Right cardiac atrium (tissue), 5 donors: ENCODE measurements around the gene CLTA. TPM values are rescaled to one million over a fixed set of nuclear protein-coding genes. Genes with fewer than 3 reads are reported as not detected.
A peak's percentile ranks its signal among the peaks of the same experiment; 100 is the strongest.
"Not testable (repeated sequence)": the region's sequence is repeated elsewhere in the genome, so short reads cannot be mapped to it uniquely, and the experiment has no call there.

Experiments used
- ATAC-seq, 2 donors: fragments of 200-7000 bp; cut with Tn5 transposase; one replicate each; pipeline versions ENCODE4 v1.8.0 to v1.9.1; 2020; ENCODE audit warnings: moderate library complexity in 2 of 2, mild to moderate bottlenecking in 1 of 2
- DNase-seq, 3 donors: peaks; one replicate each; pipeline ENCODE4 v3.0.0-alpha.2; 2020
- H3K27ac ChIP-seq: one replicate; pipeline ENCODE4 v1.5.1; 2013; ENCODE audit warnings: mild to moderate bottlenecking, low read length, control low read depth, moderate library complexity
- H3K27me3 ChIP-seq: one replicate; pipeline ENCODE4 v1.6.1; 2013; ENCODE audit not compliant: control insufficient read depth, insufficient read depth
- H3K4me1 ChIP-seq: one replicate; pipeline ENCODE4 v1.6.1; 2013; ENCODE audit warnings: low read length; ENCODE audit not compliant: control insufficient read depth, insufficient read depth
- H3K4me3 ChIP-seq: one replicate; pipeline ENCODE4 v1.5.1; 2013; ENCODE audit warnings: low read length, control low read depth
- H3K9me3 ChIP-seq: one replicate; pipeline ENCODE4 v1.6.1; 2013; ENCODE audit warnings: low read length; ENCODE audit not compliant: control insufficient read depth
- WGBS: extraction: QIAGEN DNeasy Blood & Tissue Kit; methylation state at CpG from one replicate; pipeline ENCODE4 v1.1.7; 2013; 5-methylcytosine and 5-hydroxymethylcytosine counted together
- intact Hi-C, 4 donors: fragments of 100-400 bp; cut with DNase I; formaldehyde crosslinking; loops; one replicate each; pipeline versions ENCODE4 v1.11.0 to v1.14.0; 2022 to 2023
- polyA plus RNA-seq: library from polyadenylated mRNA; stranded (reverse); fragments of 200-250 nt; gene quantifications from one replicate; pipeline ENCODE4 v1.2.3, GENCODE V29; 2013
- total RNA-seq, 4 donors: library from RNA; stranded (reverse); fragmentation: NEBNext Ultra II Directional; extraction: Animal tissue kit (Norgen Biotek cat#: 25700); gene quantifications; one replicate each; pipeline ENCODE4 v1.2.1, GENCODE V29; 2021
- donor health status: healthy with polysubstance abuse.
- donor health status: DM: no; HTN: yes; CAD: no.
- donor health status: DM: no; HTN: no; CAD: no.
- donor health status: DM: no; HTN: yes; CAD: no; lungs with severe emphysema.
- donor health status: DM: yes; HTN: yes; CAD: no.

Gene CLTA
- total and polyA plus RNA-seq, 5 donors, result 69.0 to 76.7 (median 74.5) TPM

- H3K4me3 ChIP-seq, result no peak overlapping the region
- 85% methylated on average over 3 of the region's 3 CpGs for WGBS
- no peak overlapping the region for H3K27ac ChIP-seq
- DNase-seq (no peak), ATAC-seq (no peak)
- intact Hi-C loops, result loop anchor here in 1 of 4 donors (10.0 kb wide), 1 partner anchor 87 kb away; no protein-coding TSS in a partner anchor
- no peaks in the 10 kb centered on the region for H3K4me1 ChIP-seq
- H3K27me3 ChIP-seq, result no peaks in the 10 kb centered on the region
- no peaks in the 10 kb centered on the region for H3K9me3 ChIP-seq
These were observed 56.6 kb downstream of the CLTA start for GRCh38 chr9:36247356-36247755.

GRCh38 chr9:36248061-36248460, 57.3 kb downstream of the CLTA start:
- H3K4me1 ChIP-seq, DNase-seq, H3K27me3 ChIP-seq, H3K4me3 ChIP-seq, H3K9me3 ChIP-seq, ATAC-seq, H3K27ac ChIP-seq: not testable (repeated sequence)
- intact Hi-C loops, result loop anchor here in 1 of 4 donors (10.0 kb wide), 1 partner anchor 87 kb away; no protein-coding TSS in a partner anchor
- WGBS, result 72% methylated on average over 8 of the region's 8 CpGs

- H3K9me3 ChIP-seq, result no peaks in the 10 kb centered on the region
- no peaks in the 10 kb centered on the region for H3K4me1 ChIP-seq
- H3K27ac ChIP-seq, result no peak overlapping the region
- no peaks in the 10 kb centered on the region for H3K27me3 ChIP-seq
- DNase-seq, result no peak
- WGBS, result 82% methylated on average over 6 of the region's 6 CpGs
- ATAC-seq, result no peak
- intact Hi-C loops, result loop anchor here in 1 of 4 donors (10.0 kb wide), 1 partner anchor 86 kb away; no protein-coding TSS in a partner anchor
- H3K4me3 ChIP-seq, result no peak overlapping the region
These were observed 58.5 kb downstream of the CLTA start for GRCh38 chr9:36249189-36249588.

GRCh38 chr9:36250079-36250478, 59.4 kb downstream of the CLTA start:
- H3K27me3 ChIP-seq, result no peaks in the 10 kb centered on the region
- H3K9me3 ChIP-seq, result no peaks in the 10 kb centered on the region
- no peak overlapping the region for H3K4me3 ChIP-seq
- intact Hi-C loops, result loop anchor here in 2 of 4 donors (10.0 kb wide), 1 partner anchor 75 kb away; no protein-coding TSS in a partner anchor
- DNase-seq (no peak), ATAC-seq (no peak)
- 78% methylated on average over 1 of the region's 1 CpG for WGBS
- H3K4me1 ChIP-seq, result no peaks in the 10 kb centered on the region
- H3K27ac ChIP-seq, result no peak overlapping the region

GRCh38 chr9:36251428-36251827, 60.7 kb downstream of the CLTA start:
- Histone ChIP-seq H3K4me3 (no peak overlapping the region), H3K4me1 (no peaks in the 10 kb centered on the region), H3K27ac (no peak overlapping the region), H3K27me3 (no peaks in the 10 kb centered on the region), H3K9me3 (no peaks in the 10 kb centered on the region)
- WGBS, result 89% methylated on average over 1 of the region's 1 CpG
- ATAC-seq (no peak), DNase-seq (no peak)
- intact Hi-C loops, result loop anchor here in 2 of 4 donors (10.0 kb wide), 1 partner anchor 73 kb away; no protein-coding TSS in a partner anchor

- no peaks in the 10 kb centered on the region for H3K9me3 ChIP-seq
- H3K4me3 ChIP-seq, result peak within 1 kb of the TSS; percentile 82
- WGBS, result 1% methylated on average over 73 of the region's 73 CpGs
- H3K4me1 ChIP-seq, result no peaks in the 10 kb centered on the region
- peak; percentile 99 to 100 (median 99) for DNase-seq
- H3K27ac ChIP-seq, result peak within 1 kb of the TSS; percentile 87
- intact Hi-C loops, result loop anchor here in 2 of 4 donors (10.0 kb wide), 1 partner anchor 66 kb away; no protein-coding TSS in a partner anchor
- no peaks in the 10 kb centered on the region for H3K27me3 ChIP-seq
- peak; percentile 99 for ATAC-seq
These were observed 67.7 kb downstream of the CLTA start, which contains the start of gene GNE for GRCh38 chr9:36258208-36258995. TSS of gene GNE (minus strand) at chr9:36258448. CDS start at chr9:36249355, 9,093 bp downstream.

GRCh38 chr9:36258996-36259533, 68.3 kb downstream of the CLTA start:
- no peaks in the 10 kb centered on the region for H3K9me3 ChIP-seq
- DNase-seq (peak in 2 of 3 donors; percentile 53 to 57), ATAC-seq (no peak)
- no peaks in the 10 kb centered on the region for H3K4me1 ChIP-seq
- intact Hi-C loops, result loop anchor here in 2 of 4 donors (10.0 kb wide), 1 partner anchor 66 kb away; no protein-coding TSS in a partner anchor
- WGBS, result 44% methylated on average over 7 of the region's 7 CpGs
- no peaks in the 10 kb centered on the region for H3K27me3 ChIP-seq
- H3K27ac ChIP-seq, result peak overlapping the region; percentile 76
- peak overlapping the region; percentile 82 for H3K4me3 ChIP-seq

Other genes with a start within 250 kb of the CLTA start
- gene OR2S2, start 232.8 kb upstream of the CLTA start, total RNA-seq, result not detected
- not detected for gene OR2S2, start 232.8 kb upstream of the CLTA start, polyA plus RNA-seq
- 10 to 100 TPM in 1 of 4 donors, 1 to 10 TPM in 3; 7.4 to 10.1 (median 8.6) TPM for gene RECK, start 154.0 kb upstream of the CLTA start, total RNA-seq
- gene RECK, start 154.0 kb upstream of the CLTA start, polyA plus RNA-seq, result 4.3 TPM
- gene GLIPR2, start 54.2 kb upstream of the CLTA start, total RNA-seq, result 10 to 100 TPM in 3 of 4 donors, 1 to 10 TPM in 1; 9.0 to 23.2 (median 14.7) TPM
- gene GLIPR2, start 54.2 kb upstream of the CLTA start, polyA plus RNA-seq, result 8.8 TPM
- gene CCIN, start 21.5 kb upstream of the CLTA start, total RNA-seq, result under 1 TPM in 3 of 4 donors, not detected in 1; 0.12 to 0.28 (median 0.17) TPM
- 0.07 TPM for gene CCIN, start 21.5 kb upstream of the CLTA start, polyA plus RNA-seq
- 10 to 100 TPM; 12.1 to 16.7 (median 14.8) TPM for gene GNE, start 67.5 kb downstream of the CLTA start, total RNA-seq
- gene GNE, start 67.5 kb downstream of the CLTA start, polyA plus RNA-seq, result 7.7 TPM
- gene RNF38, start 209.3 kb downstream of the CLTA start, total RNA-seq, result 10 to 100 TPM; 24.6 to 31.8 (median 28.1) TPM
- 8.8 TPM for gene RNF38, start 209.3 kb downstream of the CLTA start, polyA plus RNA-seq